ENCODE data around the gene TNFRSF14.
A peak's percentile ranks its signal among the peaks of the same experiment; 100 is the strongest.

The TNFRSF14 gene

GRCh38 chr1:2523891-2524609 is 32.1 kb upstream of the TNFRSF14 start:
- DNase-seq, result no peak

- no peak for DNase-seq
Measured at GRCh38 chr1:2525572-2525919, 30.6 kb upstream of the TNFRSF14 start.

DNA sequence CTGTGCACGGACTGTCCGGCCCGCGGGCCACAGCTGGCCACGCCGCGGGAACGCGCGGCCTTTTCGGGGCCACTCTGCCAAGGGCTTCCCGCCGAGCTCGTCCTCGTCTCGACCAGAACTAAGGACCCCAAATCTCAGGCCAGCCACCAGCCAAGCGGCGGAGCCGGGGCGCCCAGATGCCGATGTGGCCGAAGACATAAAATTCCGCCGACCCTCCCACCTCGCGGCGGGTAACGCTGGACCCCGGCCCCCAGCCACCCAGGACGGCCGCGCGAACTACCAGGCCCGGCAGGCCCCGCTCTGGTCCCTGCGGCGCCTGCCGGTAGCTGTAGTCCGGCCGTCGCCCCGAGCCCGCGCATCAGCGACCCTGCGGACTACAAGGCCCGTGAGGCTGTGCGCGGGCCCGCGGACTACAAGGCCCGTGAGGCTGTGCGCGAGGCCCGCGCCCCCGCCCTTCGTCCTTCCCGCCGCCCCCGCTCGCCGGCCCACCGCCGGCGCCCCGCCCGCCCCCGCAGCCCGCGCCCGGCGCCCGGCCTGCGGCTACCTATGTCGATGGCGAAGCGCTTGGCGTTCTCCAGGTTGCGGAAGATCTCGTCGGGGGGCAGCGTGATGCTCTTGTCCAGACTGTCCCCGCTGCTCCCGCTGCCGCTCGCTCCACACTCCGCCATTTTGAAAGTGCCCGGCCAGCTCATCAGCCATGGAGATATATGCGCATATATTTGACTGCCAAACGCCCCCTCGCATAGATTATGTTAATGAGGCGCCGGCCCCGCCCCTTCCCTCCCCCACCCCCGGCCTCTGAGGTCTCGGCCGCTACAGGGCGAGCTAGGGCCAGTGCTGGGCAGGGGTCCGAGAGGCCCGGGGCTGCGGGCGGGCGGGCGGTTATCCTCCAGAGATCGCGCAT is 30.0 kb upstream of the TNFRSF14 start, which contains the start of gene PANK4:
PANK4 (minus strand) TSS at position 677 of the 904 bp plus-strand sequence; CDS start at position 668, 9 bp downstream.
- DNase-seq, result peak; percentile 98

GRCh38 chr1:2526824-2527555 is 29.2 kb upstream of the TNFRSF14 start:
- DNase-seq, result peak; percentile 78

DNA sequence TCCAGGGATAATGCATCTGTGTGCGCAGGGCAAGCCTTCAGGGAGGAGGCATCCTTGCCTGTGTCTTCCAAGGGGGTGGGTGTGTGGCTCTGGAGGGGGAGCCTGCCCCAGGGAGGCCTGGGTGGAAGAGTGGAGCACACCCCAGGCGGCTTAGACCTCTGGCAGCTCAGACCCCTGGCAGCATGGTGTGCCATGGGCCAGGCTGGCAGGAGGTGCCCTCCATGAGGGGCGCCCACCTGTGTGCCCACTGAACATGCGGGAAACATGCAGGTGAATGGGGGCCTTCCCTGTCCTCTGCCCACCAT is 28.7 kb upstream of the TNFRSF14 start:
- no peak for DNase-seq

GRCh38 chr1:2528016-2528415 is 28.2 kb upstream of the TNFRSF14 start:
- DNase-seq, result no peak

DNA sequence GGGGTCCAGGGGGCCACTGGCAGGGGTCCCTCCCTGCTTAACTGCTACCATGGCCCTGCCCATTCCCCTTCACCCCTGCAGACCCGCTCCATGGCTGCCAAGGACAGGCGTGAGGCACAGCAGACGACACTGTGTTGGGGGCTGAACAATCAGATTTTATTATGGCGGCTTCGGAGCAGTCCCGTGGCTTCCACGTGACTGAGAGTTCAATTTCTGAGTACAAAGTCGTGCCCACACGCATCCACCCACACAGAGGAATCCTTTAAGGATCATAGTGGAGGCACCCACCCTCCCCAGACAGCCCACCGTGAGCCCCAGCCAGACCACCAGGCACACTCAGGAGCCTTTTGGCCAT is 27.6 kb upstream of the TNFRSF14 start:
- DNase-seq, result no peak

GRCh38 chr1:2528966-2529783 is 27.0 kb upstream of the TNFRSF14 start:
- DNase-seq, result peak; percentile 70

GRCh38 chr1:2529784-2530512 is 26.2 kb upstream of the TNFRSF14 start, which contains the start of gene HES5:
TSS of gene HES5 (minus strand) at chr1:2530263. CDS start at chr1:2530164, 99 bp downstream.
- DNase-seq, result peak; percentile 74

GRCh38 chr1:2530513-2531361 is 25.4 kb upstream of the TNFRSF14 start:
- DNase-seq, result peak; percentile 77

DNA sequence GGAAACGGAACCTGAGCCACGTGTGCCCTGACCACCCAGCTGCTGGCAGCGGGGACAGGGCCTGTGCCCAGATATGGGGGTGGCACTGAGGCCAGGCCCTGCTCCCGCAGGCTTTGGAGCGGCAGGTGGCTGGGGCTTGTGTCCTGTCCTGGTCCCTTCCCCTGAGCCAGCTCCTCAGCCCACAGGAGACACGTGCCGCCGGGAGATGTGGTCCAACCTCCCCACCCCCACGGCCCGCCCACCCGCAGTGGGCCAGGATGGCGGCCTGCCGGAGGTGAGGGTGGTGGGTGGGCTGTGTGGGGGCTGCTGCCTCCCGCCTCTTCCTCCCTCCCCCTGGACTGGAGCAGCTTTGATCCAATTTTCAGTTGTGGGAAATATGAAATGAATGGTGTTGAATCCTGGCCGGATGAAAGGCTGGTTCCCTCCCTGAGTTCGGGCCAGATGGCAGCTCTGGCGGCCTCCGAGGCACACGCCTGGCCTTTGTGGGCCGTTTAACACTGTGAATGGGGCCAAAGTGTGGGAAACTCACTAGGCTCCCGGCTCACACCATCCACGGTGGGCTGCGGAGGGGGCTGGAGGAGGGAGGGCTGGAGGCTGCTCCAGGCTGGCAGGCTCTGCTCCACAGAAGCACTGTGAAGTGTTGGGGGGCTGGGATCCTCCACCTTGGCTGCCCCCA is 23.5 kb upstream of the TNFRSF14 start:
- DNase-seq, result no peak

GRCh38 chr1:2533365-2533764 is 22.8 kb upstream of the TNFRSF14 start:
- no peak for DNase-seq

- no peak for DNase-seq
Measured at GRCh38 chr1:2534315-2534686, 21.9 kb upstream of the TNFRSF14 start.

- DNase-seq, result peak; percentile 95
Measured at GRCh38 chr1:2534687-2535441, 21.3 kb upstream of the TNFRSF14 start.

DNA sequence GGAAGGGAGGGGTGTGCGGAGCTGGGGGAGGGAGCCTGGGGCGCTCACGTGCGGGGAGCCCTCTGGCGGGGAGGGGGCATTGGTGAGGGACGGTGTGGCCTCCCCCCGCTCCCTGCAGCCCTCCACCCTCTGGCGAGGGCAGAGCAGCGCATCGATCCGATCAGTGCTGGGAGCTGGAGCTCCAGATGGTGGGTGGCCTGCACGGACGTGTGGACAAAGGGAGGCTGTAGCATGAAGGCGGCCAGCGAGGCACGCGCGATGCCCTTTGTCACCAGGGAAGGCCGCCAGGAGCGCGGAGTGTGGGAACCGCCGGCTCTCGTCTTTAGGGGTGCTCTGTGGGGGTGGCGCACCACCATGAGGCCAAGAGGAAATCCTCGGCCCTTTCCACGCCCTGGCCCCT is 20.7 kb upstream of the TNFRSF14 start:
- peak; percentile 50 for DNase-seq

- no peak for DNase-seq
Measured at GRCh38 chr1:2535981-2536380, 20.2 kb upstream of the TNFRSF14 start.

- no peak for DNase-seq
Measured at GRCh38 chr1:2537784-2538115, 18.4 kb upstream of the TNFRSF14 start.

- DNase-seq, result no peak
Measured at GRCh38 chr1:2538376-2538775, 17.8 kb upstream of the TNFRSF14 start.

DNA sequence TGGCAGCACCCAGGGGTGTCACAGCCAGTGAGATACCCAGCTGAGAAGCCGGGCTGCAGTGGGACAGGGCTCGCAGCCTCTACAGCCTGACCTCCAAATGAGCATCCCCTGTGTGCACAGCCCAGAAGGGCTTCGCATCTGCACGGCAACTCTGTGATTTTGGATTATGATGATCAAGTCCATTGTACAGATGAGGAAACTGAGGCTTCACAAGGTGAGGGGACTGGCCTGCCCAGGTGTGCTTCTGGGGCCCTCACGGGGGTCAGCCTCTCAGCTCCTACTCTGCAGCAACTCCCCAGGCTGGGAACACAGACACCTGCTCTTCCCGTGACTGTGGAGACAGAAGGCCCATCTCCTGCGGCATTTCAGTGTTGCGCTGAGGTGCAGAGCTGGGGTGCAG is 17.3 kb upstream of the TNFRSF14 start:
- no peak for DNase-seq
